ENCODE measurements around the gene TOB2. TPM values are rescaled to one million over a fixed set of nuclear protein-coding genes. Genes with fewer than 3 reads are reported as not detected.

TOB2 gene
- polyA plus RNA-seq, 1 donor from 2014 or later, result 8.2 TPM

DNA sequence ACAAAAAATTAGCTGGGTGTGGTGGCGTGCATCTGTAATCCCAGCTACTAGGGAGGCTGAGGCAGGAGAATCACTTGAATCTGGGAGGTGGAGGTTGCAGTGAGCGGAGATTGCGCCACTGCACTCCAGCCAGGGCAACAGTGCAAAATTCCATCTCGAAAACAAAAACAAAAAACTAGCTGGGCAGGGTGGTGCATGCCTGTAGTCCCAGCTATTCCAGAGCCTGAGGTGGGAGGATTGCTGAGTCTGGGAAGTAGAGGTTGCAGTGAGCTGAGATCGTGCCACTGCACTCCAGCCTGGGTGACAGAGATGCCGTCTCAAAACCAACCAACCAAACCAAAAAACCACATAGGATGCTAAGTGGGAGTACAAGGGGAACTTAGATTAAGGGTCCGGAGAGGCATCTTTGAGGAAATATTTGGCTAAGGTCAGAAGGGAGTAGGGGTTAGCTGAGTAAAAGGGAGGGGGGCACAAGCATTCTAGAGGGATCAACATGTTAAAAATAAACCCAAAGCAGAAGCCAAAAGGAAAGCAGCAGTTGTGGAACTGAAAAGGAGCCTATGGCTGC is 11.6 kb upstream of the TOB2 start:
- TF ChIP-seq, protein P1, sequence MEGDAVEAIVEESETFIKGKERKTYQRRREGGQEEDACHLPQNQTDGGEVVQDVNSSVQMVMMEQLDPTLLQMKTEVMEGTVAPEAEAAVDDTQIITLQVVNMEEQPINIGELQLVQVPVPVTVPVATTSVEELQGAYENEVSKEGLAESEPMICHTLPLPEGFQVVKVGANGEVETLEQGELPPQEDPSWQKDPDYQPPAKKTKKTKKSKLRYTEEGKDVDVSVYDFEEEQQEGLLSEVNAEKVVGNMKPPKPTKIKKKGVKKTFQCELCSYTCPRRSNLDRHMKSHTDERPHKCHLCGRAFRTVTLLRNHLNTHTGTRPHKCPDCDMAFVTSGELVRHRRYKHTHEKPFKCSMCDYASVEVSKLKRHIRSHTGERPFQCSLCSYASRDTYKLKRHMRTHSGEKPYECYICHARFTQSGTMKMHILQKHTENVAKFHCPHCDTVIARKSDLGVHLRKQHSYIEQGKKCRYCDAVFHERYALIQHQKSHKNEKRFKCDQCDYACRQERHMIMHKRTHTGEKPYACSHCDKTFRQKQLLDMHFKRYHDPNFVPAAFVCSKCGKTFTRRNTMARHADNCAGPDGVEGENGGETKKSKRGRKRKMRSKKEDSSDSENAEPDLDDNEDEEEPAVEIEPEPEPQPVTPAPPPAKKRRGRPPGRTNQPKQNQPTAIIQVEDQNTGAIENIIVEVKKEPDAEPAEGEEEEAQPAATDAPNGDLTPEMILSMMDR (IDR thresholded peaks at IDR 0.05; ENCODE audit: poor library complexity, severe bottlenecking), result no peak
- no peak for TF ChIP-seq MXI1 (conservative IDR thresholded peaks at IDR 0.05; ENCODE audit: poor library complexity, severe bottlenecking)
- no peak for TF ChIP-seq POLR2AphosphoS5 (IDR thresholded peaks at IDR 0.05)
- TF ChIP-seq TAF1 (IDR thresholded peaks at IDR 0.05; ENCODE audit: low read depth), result no peak
- TF ChIP-seq SMC3 (conservative IDR thresholded peaks at IDR 0.05; ENCODE audit: poor library complexity), result no peak
- TF ChIP-seq, protein P2, sequence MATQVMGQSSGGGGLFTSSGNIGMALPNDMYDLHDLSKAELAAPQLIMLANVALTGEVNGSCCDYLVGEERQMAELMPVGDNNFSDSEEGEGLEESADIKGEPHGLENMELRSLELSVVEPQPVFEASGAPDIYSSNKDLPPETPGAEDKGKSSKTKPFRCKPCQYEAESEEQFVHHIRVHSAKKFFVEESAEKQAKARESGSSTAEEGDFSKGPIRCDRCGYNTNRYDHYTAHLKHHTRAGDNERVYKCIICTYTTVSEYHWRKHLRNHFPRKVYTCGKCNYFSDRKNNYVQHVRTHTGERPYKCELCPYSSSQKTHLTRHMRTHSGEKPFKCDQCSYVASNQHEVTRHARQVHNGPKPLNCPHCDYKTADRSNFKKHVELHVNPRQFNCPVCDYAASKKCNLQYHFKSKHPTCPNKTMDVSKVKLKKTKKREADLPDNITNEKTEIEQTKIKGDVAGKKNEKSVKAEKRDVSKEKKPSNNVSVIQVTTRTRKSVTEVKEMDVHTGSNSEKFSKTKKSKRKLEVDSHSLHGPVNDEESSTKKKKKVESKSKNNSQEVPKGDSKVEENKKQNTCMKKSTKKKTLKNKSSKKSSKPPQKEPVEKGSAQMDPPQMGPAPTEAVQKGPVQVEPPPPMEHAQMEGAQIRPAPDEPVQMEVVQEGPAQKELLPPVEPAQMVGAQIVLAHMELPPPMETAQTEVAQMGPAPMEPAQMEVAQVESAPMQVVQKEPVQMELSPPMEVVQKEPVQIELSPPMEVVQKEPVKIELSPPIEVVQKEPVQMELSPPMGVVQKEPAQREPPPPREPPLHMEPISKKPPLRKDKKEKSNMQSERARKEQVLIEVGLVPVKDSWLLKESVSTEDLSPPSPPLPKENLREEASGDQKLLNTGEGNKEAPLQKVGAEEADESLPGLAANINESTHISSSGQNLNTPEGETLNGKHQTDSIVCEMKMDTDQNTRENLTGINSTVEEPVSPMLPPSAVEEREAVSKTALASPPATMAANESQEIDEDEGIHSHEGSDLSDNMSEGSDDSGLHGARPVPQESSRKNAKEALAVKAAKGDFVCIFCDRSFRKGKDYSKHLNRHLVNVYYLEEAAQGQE (IDR thresholded peaks at IDR 0.05; ENCODE audit: borderline replicate concordance), result no peak
- no peak for TF ChIP-seq RAD21 (conservative IDR thresholded peaks at IDR 0.05)
- no peak for TF ChIP-seq EP300 (conservative IDR thresholded peaks at IDR 0.05; ENCODE audit: poor library complexity, severe bottlenecking)
- no peak for TF ChIP-seq EZH2 (IDR thresholded peaks at IDR 0.05; ENCODE audit: borderline replicate concordance, insufficient read depth, low read length, poor library complexity, severe bottlenecking)

DNA sequence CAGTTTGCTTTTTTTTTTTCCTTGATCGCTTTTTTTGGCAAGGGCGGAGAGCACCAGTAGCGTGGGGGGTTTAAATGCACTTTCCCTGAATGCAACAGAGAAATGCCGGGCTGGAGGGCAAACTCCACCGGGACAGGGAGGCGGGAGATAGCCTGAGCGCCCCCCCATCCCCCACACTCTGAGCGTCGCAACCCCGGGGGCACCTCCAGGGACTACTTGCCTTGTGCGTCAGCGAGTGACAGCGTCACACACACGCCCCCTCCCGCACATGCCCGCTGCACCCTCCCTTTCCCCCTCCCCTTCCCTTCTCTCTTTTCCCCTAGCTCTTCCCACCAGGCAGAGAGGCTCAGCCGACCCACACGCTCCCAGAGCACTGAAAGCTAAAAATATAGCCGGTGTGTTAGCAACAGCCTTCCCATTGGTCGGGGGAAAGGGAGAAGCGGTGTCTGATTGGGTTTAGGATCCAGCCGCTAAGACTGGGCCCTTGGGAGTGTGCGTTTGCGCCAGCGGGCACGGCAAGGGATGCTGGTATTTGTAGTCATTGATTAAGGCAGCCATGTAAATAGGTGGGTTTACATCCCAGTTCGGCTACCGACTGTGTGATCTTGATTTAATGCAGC is 1.7 kb upstream of the TOB2 start:
- H2AFZ ChIP-seq (ENCODE audit: low read depth, low read length), result peak overlapping the region; percentile 58

More for the DNA sequence above, 11.6 kb upstream of the TOB2 start:
- Histone ChIP-seq H3K4me2 (ENCODE audit: low read length) (no peak overlapping the region), H3K9me3 (ENCODE audit: low read length) (no peaks in the 10 kb centered on the region), H3K27me3 (ENCODE audit: insufficient read depth, low read depth, low read length) (no peaks in the 10 kb centered on the region), H3K36me3 (ENCODE audit: insufficient read depth, low read length) (no peaks in the 10 kb centered on the region), H3K9me2 (ENCODE audit: insufficient read depth, low read length) (no peaks in the 10 kb centered on the region), H2AFZ (ENCODE audit: low read depth, low read length) (no peak overlapping the region), H4K20me1 (ENCODE audit: insufficient read depth) (no peaks in the 10 kb centered on the region), H3K9ac (ENCODE audit: low read length) (no peak overlapping the region), H3F3A (ENCODE audit: insufficient read depth, low read length, poor library complexity, severe bottlenecking) (no peaks in the 10 kb centered on the region), H3K27ac (ENCODE audit: low read length) (no peak overlapping the region), H3K79me2 (replicated peaks; ENCODE audit: insufficient read depth, low read length) (no peaks in the 10 kb centered on the region), H3K4me3 (ENCODE audit: low read length) (no peak overlapping the region)

More for the DNA sequence above, 1.7 kb upstream of the TOB2 start:
- Histone ChIP-seq H3K79me2 (replicated peaks; ENCODE audit: insufficient read depth, low read length) (peaks cover 31% of the 10 kb centered on the region), H3K4me3 (ENCODE audit: low read length) (peak overlapping the region; percentile 100), H3F3A (ENCODE audit: insufficient read depth, low read length, poor library complexity, severe bottlenecking) (no peaks in the 10 kb centered on the region), H3K4me2 (ENCODE audit: low read length) (peak overlapping the region; percentile 80), H3K9me3 (ENCODE audit: low read length) (no peaks in the 10 kb centered on the region), H3K36me3 (ENCODE audit: insufficient read depth, low read length) (no peaks in the 10 kb centered on the region), H3K9ac (ENCODE audit: low read length) (peak overlapping the region; percentile 100), H3K9me2 (ENCODE audit: insufficient read depth, low read length) (no peaks in the 10 kb centered on the region), H3K27ac (ENCODE audit: low read length) (peak overlapping the region; percentile 99), H4K20me1 (ENCODE audit: insufficient read depth) (no peaks in the 10 kb centered on the region), H3K27me3 (ENCODE audit: insufficient read depth, low read depth, low read length) (no peaks in the 10 kb centered on the region)
- TF ChIP-seq RAD21 (conservative IDR thresholded peaks at IDR 0.05), result no peak
- TF ChIP-seq, protein P1 (IDR thresholded peaks at IDR 0.05; ENCODE audit: poor library complexity, severe bottlenecking), result no peak
- peak; percentile 76 for TF ChIP-seq TAF1 (IDR thresholded peaks at IDR 0.05; ENCODE audit: low read depth)
- TF ChIP-seq SMC3 (conservative IDR thresholded peaks at IDR 0.05; ENCODE audit: poor library complexity), result peak; percentile 11
- TF ChIP-seq EP300 (conservative IDR thresholded peaks at IDR 0.05; ENCODE audit: poor library complexity, severe bottlenecking), result peak; percentile 98
- peak; percentile 58 for TF ChIP-seq MXI1 (conservative IDR thresholded peaks at IDR 0.05; ENCODE audit: poor library complexity, severe bottlenecking)
- TF ChIP-seq POLR2AphosphoS5 (IDR thresholded peaks at IDR 0.05), result peak; percentile 89
- TF ChIP-seq, protein P2 (IDR thresholded peaks at IDR 0.05; ENCODE audit: borderline replicate concordance), result peak; percentile 56
